GM19238 (cell line): ENCODE results near the gene CCL20.
A peak's percentile ranks its signal among the peaks of the same experiment; 100 is the strongest.
"Not testable (repeated sequence)": the region's sequence is repeated elsewhere in the genome, so short reads cannot be mapped to it uniquely, and the experiment has no call there.

Experiments used
- DNase-seq: peaks from one replicate; pipeline ENCODE4 v3.0.0; 2011; ENCODE audit warnings: low spot score; ENCODE audit not compliant: insufficient read length

Gene CCL20, protein sequence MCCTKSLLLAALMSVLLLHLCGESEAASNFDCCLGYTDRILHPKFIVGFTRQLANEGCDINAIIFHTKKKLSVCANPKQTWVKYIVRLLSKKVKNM

DNA sequence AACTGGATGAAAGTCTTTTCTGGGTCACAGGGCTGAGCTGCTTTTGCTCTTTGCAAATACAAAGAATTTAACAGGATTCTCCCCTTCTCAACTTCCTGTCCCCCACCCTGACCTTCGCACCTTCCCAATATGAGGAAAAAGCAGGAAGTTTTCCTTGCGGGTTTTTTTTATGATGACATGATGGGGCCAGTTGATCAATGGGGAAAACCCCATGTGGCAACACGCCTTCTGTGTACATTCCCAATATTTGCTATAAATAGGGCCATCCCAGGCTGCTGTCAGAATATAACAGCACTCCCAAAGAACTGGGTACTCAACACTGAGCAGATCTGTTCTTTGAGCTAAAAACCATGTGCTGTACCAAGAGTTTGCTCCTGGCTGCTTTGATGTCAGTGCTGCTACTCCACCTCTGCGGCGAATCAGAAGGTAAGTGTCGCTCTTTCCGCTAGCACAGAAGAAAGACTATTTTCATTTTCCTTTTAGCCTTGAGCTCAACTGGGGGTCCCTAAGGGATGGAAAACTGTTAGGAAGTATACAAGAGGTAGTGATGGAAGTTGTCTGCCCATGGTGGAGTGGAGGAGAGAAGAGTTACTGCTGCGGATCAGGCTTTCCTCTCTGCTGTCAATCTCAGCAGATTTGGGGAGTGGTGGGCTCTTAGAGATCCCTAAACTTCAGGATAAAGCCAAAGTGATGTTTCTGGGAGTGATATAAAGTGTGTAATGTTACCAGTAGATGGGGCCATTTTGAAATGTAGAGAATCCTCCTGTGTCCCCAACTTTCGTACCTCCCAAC, at the start of gene CCL20:
Gene CCL20, plus strand, starts transcription at position 281 of the 792 bp plus-strand sequence. Its CDS starts 70 bp downstream, at position 351.
- DNase-seq: no peak

DNA sequence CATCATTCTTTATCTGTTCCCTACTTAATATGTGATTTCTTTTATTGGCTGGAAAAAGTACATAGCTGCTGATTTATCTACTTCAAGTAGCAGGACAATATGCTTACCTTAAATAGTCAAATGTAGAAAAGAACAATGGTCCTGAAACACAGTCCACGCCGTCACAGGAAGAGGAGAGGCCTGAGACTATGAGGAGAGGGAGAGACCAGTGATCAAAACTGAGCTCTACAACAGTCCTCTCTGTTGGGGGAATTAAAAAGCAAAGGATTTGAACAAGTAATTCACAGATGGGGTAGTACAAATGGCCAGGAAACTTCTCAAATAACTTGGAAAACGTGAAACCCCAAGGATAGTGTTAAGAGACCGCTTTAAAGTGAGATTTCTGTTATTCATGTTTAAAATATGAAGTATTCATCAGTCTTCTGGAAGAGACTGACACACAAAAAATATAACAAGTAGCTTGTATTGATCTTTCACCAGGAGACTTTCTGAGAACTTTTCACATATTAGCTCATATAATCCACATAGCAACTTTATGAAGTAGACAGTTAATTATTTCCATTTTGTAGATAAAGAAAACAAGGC, 47.8 kb upstream of the CCL20 start:
- no peak for DNase-seq

DNA sequence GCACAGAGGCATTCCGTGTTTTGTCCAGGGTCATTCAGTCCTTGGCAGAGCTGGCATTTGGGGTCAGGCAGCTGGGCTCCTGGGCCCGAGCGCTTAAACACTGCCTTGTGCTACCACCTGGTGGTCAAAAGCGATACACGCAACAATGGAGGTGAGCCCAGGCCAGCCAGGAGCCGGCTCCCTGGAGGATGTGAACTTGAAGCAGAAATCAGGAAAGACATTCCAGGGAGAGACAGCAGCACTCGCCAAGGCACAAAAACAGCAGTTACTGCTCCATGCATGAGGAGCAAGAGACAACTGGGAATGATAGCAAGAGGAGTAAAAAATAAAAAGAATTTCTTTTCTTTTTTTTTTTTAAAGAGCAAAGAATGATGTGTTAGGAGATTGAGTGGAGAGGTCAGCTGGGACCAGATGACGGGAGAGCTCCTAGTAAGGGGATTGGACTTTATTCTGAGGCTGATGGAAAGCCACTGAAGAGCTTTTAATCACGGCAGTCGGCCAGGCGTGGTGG, 47.2 kb upstream of the CCL20 start:
- DNase-seq: peak; percentile 63

DNA sequence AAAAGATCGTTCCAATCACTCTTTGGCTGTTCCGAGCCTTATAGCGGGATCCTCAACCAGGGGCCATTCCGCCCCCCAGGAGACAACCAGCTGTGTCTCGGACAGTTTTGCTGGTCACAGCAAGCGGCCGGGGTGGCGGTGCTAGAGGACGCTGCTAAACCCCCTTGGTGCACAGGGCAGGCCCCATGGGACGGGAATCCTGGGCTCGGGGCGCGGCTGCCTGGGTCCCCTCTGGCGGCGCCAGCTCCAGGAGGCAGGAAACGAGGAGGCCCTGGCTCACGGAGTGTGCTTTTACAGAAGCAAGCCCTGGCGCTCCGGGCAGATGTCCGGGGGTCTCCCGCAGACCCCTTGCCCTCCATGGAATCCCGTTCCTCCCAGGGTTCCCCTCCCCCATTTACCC, 45.8 kb upstream of the CCL20 start:
- no peak for DNase-seq

DNA sequence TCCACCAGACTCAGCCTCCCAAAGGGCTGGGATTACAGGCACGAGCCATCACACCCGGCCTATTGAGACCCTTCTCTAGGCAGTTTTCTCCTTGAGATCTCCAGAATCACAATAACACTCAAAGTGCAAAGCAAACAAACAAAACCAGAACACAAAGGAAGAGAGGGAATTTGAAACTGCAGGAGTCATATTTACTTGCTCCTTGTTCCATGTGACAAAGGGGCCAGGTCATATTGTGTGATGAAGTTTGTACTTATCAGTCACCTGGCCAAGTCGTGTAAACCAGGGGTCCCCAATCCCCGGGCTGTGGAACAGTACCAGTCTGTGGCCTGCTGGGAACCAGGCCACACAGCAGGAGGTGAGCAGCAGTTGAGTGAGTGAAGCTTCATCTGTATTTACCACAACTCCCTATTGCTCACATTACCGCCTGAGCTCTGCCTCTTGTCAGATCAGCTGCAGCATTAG, 41.4 kb upstream of the CCL20 start:
- DNase-seq: no peak

DNA sequence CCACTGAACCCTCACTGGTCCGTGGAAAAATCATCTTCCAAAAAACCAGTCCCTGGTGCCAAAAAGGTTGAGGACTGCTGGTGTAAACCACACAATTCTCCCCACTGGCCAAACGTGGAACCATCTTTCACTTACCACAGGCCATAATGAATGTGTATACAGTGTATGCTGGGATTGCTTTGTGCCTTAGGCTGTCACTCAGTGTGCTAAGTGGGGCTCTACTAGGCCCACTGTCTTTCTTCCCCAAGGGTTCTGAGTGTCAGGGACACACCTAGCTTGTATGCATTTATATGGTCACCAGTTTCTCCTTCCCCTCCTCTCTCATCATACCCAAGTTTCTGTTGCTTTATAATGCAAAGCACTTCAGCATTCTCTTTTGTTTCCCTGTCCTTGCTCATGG, 40.7 kb upstream of the CCL20 start:
- DNase-seq: no peak

DNA sequence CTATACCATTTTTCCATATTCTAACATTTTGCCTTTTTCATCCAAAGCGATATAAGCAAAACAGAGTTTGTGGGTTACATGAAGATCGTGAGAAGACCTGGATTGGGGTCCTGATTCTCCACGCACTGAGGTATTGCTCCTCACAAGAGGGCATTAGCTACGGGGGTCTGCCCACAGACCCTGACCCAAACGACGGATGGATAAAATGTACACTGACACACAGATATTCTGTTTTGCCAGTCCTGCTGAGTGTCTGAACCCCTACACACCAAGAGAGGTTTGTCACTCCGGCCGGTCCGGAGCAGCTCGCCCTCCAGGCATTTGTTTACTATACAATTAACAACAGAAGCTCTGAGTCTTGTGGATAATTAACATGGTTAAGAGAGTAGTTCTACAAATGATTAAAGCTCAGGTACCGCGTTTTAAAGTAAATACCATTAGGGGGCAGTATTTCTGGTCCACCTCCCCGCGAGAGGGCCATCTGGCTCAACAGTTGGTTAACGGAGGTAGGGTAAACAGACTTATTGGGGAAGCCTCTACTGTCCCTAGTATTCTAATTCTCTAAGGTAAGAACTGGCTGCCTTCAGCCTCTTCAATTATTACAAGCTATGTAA, 39.5 kb upstream of the CCL20 start:
- no peak for DNase-seq

DNA sequence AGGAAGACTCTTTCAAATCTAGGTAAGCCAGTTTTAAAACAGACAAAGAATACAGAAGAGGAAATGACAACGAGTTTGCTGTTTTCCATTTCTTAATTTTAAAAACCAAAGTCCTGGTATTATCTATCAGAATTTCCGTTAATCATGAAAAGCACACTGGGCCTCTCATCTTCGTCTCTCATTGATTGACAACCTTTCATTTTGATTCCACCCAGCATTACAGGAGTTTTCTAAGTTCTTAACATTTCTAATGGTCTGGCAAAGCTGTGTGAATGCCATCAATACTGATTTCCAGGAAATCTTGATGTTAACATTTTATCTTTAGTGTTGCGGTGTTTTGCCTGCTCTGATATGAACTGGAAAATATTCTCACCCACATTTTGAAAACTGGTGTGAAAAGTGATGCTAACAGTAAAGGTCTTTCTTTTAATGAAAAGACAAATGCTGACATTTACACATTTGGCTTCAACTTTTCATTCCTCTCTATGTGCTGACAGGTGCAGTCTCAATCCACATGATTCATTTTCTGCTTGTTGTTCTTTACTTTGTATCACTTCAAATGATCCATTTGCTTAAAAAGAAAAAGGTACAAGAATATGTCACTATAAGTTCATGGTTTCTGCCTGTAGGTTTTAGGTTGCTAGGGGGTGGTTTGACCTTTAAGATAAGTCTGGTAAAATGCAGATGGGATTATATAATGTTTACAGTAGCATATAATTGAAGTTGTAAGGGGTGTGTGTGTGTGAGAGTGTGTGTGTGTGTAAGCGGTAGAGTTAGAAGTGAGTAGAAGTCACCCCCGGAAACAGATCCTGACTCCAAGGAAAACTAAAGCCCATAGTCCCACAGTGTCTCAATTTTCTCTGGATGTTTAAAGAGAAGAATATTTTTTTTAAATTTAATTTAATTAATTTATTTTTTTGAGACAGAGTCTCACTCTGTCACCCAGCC, 38.5 kb upstream of the CCL20 start:
- no peak for DNase-seq

DNA sequence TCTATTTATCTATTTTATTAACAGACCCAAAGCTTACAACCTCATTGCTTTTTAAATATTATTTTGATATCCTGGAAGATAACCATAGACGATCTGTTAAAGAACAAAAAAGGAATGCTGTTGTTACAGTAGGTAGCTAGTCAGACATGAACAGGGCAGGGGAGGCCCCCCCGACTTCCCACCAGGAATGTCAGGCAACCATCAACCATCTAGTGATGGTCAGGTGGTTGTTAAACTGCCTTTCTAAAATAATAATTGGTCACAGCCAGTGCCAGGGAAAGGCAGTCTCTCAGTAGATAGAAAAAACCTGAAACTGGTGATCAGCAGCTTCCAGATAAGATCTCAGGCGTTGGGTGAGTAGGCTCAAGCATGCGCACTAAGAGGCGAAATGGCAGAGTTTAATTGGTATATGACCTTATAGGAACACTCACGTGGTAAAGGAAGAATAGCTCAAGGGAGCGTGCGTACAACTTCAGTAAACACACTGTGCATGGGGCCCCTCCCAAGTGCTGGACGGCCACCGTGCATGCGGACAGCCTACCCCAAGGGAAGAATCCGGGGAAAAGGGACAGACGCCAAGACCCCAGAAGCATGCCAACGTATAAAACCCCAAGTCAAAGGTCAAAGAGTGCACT, 32.5 kb upstream of the CCL20 start:
- DNase-seq: no peak

DNA sequence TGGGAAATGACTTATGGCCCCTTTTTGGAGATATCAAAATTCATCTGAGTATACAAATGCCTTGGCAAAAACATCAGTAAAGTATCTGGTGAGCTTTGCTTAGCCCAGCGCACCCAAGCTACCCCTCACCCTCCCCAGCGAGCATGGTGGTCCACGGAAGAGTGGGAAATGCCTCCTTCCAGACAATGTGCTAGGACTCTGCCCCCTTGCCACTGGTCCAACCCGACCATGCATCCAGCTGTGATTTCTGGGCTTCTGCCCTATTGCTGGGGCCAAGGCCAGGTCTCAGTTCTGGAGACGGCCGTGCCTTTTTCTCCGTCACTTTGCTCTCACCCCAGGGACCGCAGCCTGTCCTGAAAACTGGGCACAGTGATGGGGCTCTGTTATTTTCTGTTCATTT, 31.8 kb upstream of the CCL20 start:
- DNase-seq: no peak

DNA sequence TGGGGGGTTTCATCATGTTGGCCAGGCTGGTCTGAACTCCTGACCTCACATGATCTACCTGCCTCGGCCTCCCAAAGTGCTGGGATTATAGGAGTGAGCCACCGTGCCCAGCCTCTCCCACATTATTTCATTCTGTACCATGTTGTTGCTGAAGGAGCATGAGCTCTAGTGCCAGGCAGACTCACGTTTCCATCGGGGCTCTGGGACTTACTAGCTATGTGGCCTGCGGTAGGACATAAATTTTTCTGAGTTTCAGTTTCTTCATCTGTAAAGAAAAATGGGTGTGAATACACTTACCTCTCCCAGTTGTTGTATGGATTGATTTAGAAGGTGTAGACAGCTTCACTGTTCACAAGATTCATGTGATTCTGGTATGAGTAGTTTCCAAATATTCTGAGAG, 30.8 kb upstream of the CCL20 start:
- DNase-seq: no peak

DNA sequence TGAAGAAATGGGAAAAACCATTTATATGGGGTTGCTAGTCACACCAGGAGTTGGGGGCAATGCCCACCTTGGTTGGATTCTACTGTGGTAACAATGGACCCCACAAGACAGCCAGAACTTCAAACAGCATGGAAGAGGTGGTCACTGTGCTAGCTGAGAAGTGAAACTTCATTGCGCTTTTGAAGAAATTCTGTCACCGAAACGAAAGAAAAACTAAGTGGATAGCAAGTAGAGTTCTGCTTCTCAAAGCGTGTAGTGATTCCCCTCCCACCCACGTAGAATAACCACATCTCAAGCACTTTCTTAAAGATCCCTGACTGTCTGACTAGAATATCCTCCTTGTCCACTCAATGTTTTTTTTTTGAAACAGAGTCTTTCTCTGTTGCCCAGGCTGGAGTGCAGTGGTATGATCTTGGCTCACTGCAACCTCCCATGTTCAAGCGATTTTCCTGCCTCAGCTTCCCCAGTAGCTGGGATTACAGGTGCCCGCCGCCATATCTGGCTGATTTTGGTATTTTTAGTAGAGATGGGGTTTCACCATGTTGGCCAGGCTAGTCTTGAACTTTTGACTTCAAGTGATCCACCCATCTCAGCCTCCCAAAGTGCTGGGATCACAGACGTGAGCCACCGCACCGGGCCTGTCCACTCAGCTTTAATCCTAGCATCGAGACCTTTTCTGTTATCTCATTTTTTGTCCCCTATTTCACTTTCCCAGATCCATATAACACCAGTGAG, 30.1 kb upstream of the CCL20 start:
- DNase-seq: peak; percentile 21

DNA sequence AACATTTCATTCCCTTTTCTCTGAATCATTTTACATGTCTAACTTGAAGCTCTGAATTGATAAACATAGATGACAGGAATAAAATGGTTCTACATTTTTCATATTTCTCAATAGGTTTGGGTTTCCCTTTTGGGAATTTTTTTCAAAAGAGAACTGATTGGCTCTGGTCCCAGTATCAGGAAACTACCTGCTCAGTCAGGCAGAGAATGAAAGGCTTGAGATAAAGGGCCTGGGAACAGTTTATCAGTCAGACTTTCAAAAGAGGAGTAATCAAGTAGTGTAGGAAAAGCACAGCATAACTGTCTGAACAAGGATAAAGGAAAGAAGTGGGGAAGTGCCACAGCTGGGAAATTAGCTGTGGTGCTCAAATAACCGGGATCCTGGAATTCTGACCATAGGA, 28.3 kb upstream of the CCL20 start:
- no peak for DNase-seq

DNA sequence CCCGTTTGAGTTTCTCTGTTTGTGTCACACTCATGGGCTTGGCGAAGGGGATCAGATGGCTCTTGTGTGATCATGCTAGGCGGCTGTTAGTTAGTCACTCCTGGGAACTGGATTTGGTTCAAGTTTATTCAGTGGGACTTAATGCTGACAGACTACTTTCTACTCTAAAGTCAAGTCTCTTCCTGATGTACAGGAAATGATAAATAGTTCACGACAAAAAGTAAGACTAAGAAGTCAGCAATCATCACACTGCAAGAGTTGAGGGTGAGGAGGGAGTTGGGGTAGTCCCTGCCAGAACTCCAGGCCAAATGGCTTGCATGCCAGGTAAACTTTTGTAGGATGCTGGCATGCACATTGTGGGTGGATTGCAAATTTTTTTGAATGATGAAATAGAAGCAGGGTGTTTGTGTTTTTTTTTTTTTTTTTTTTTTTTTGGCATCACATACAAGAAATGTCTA, 25.1 kb upstream of the CCL20 start:
- DNase-seq: no peak

DNA sequence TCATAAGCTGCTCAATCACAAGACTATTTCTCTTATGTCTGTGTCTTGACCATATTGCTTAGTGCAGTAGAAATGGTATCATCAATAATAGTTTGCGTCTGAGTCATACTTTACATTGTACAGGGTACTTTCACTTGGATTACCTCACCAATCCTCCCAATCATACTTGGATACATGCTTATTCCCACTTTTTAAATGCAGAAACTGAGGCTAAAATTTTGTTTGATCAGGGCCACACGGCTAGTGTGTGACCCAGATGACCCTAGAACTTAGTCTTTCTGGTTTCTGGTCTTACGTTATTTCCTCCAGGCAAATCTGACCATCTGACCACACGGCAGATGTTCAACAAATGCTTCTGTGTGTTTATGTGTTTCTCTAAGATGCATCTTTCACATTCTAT, 23.8 kb upstream of the CCL20 start:
- no peak for DNase-seq

DNA sequence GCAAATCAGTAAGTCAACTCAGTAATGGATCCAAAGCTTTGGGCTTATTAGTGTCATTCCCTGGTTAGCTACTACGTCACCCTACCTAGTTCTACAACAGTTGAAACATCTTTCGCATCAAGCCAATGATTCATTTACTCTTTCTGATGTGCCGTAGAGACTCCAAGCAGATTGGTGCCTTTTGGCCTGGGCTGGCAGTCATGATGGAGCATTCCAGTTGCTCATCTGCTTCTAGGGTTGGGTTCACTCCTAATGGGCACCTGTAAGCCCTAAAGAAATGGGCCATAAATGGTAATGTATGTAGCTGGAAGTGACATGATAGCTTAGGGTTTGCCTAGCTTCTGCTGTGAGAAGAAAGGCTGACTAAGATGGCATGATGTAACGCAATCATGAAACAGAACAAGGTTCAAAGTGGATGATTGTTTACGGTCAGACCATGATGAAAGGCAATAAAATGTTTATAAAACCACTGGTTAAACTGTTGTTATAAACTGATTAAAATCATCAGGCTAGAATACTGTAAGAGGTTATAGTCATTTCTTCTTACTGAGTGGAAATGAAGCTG, 20.4 kb upstream of the CCL20 start:
- no peak for DNase-seq

DNA sequence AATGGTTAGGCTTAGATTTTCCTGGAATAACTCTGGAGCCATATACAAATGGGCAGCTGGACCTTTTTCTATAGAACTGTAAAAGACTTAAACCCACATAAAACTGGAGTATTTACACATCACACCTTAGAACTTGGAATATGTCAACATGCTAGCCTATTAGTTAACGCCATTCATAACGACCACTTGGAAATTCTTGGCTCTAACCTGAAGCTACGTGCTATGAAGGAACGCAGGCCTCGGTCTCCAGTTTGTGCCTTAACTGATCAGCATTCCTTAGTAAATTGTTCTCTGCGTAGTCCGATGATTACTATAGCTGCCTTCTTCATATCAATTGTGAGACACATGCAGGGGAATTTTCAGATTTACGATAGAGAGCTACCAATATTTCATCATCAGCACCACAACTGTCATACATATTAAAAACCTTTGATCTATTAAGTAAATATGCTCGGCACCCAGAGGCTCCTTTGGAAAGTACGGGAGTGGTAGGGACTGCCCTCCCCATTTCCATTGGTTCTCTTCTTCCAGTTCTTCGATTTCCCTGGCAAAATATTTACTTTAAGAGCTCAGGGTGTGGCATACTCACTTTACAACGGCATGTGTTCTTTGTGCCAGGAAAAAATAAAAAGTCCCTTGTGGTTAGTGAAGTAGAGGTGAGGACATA, 17.5 kb upstream of the CCL20 start:
- DNase-seq: no peak

DNA sequence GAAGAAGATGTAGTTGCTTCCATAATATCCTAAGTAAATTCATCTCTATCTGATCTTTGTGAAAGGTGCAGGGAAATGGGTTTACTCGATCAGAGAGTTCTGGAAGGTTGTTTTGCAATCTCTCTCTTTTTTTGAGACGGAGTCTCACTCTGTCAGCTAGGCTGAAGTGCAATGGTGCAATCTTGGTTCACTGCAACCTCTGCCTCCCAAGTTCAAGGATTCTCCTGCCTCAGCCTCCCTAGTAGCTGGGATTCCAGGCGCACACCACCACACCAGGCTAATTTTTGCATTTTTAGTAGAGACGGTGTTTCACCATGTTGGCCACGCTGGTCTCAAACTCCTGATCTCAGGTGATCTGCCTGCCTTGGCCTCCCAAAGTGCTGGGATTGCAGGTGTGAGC, 16.9 kb upstream of the CCL20 start:
- DNase-seq: not testable (repeated sequence)

DNA sequence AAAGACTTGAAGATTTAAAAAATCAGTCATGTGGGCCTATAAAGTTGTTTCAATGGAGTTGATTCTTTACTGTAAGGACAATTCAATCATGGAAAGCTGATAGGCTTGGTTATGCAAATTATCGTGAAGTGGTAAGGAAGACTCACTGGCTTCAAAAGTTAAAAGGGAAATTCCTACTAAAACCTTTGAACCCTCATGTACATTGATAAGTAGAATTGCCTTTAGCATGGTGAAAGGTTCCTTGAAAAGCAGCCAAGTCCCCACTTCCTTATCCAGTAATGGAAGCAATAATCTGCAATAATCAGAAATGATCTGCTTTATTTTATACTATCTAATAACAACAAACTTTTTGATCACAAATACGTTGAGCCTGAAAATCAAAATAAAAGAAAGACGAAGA, 14.4 kb upstream of the CCL20 start:
- DNase-seq: no peak
